ENCODE measurements around the gene SREBF2.

Gene SREBF2

GRCh38 chr22:41931701-41932269 lies 98.9 kb downstream of the SREBF2 start:
- Histone ChIP-seq H3K4me3 (no peak overlapping the region), H3K27me3 (peaks cover 0 to 16% of the 10 kb centered on the region in 2 donors), H3K4me1 (no peaks in the 10 kb centered on the region), H3K36me3 (no peaks in the 10 kb centered on the region), H3K27ac (no peak overlapping the region), H3K9me3 (no peaks in the 10 kb centered on the region)
- intact Hi-C loops (cut with DNase I; ENCODE audit: low total_unique reads): no loop called here
- DNase-seq: no peak
- TF ChIP-seq, protein P1, sequence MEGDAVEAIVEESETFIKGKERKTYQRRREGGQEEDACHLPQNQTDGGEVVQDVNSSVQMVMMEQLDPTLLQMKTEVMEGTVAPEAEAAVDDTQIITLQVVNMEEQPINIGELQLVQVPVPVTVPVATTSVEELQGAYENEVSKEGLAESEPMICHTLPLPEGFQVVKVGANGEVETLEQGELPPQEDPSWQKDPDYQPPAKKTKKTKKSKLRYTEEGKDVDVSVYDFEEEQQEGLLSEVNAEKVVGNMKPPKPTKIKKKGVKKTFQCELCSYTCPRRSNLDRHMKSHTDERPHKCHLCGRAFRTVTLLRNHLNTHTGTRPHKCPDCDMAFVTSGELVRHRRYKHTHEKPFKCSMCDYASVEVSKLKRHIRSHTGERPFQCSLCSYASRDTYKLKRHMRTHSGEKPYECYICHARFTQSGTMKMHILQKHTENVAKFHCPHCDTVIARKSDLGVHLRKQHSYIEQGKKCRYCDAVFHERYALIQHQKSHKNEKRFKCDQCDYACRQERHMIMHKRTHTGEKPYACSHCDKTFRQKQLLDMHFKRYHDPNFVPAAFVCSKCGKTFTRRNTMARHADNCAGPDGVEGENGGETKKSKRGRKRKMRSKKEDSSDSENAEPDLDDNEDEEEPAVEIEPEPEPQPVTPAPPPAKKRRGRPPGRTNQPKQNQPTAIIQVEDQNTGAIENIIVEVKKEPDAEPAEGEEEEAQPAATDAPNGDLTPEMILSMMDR (IDR thresholded peaks at IDR 0.05): no peak

DNA sequence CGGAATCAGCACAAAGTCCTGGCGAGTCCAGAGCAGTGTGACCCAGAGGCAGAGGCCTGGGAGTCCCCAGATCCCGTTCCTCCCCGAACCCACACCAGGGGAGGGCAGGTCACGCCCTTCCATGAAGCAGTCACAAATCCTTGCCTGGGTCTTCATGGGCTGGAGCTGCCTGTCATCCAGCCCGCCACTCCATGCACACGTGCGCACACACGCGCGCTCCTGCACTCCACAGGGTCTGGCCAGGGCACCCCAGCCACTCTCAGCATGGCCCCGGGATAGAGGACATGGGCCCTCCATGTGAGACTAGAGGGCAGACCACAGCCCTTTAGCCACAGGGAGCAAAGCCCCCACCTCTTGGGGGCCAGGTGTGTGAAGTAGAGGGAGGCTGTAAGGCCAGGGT lies 99.4 kb downstream of the SREBF2 start:
- no peaks in the 10 kb centered on the region for H3K9me3 ChIP-seq
- no peaks in the 10 kb centered on the region for H3K36me3 ChIP-seq
- intact Hi-C loops (cut with DNase I; ENCODE audit: low total_unique reads): no loop called here
- no peak overlapping the region for H3K4me3 ChIP-seq
- no peak overlapping the region for H3K27ac ChIP-seq
- TF ChIP-seq, protein P1 (IDR thresholded peaks at IDR 0.05): no peak
- DNase-seq: no peak
- H3K4me1 ChIP-seq: no peaks in the 10 kb centered on the region
- H3K27me3 ChIP-seq: peaks cover 0 to 10% of the 10 kb centered on the region in 2 donors

GRCh38 chr22:41933411-41934177 lies 100.7 kb downstream of the SREBF2 start:
- no peak overlapping the region for H3K27ac ChIP-seq
- H3K27me3 ChIP-seq: no peaks in the 10 kb centered on the region
- no peak for DNase-seq
- H3K9me3 ChIP-seq: no peaks in the 10 kb centered on the region
- TF ChIP-seq, protein P1 (IDR thresholded peaks at IDR 0.05): no peak
- H3K4me1 ChIP-seq: no peaks in the 10 kb centered on the region
- no peak overlapping the region for H3K4me3 ChIP-seq
- intact Hi-C loops (cut with DNase I; ENCODE audit: low total_unique reads): no loop called here
- no peaks in the 10 kb centered on the region for H3K36me3 ChIP-seq

DNA sequence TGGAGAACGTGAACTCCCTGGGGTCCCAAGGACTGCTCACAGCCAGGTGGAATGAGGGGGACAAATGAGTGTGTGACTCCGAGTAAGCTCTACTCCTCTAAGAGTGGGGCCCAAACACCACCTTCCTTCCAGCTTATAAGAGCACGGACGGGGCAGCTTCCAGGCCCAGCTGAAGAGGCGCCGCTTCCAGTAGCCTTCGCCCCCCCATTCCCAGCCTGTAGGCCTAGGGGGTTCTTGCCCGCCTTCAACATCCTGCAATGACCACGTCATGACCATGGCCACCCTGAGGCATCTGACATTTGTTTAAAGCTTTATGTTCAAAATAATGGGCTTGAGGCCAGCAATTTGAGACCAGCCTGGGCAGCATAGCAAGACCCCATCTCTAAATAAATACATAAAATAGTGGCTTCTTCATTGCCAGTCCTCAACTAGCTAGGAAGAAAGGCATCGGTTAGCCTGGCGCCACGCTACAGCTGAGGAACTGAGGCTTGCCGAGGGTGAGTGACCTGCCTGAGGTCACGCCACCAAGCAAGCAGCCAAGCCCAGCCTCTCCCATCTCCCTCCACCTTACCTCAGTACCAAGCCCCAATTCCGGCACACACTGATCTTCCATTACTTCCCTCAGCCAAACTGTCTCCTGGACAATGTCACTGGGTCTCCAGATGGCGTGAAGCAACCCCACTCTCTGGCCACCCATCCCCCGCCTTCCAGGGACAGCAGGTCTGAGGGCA lies 101.5 kb downstream of the SREBF2 start:
- Histone ChIP-seq H3K4me3 (no peak overlapping the region), H3K36me3 (no peaks in the 10 kb centered on the region), H3K27me3 (no peaks in the 10 kb centered on the region), H3K27ac (no peak overlapping the region), H3K4me1 (no peaks in the 10 kb centered on the region), H3K9me3 (no peaks in the 10 kb centered on the region)
- intact Hi-C loops (cut with DNase I; ENCODE audit: low total_unique reads): no loop called here
- no peak for DNase-seq
- TF ChIP-seq, protein P1 (IDR thresholded peaks at IDR 0.05): no peak

- Histone ChIP-seq H3K27me3 (no peaks in the 10 kb centered on the region), H3K27ac (no peak overlapping the region), H3K4me3 (no peak overlapping the region), H3K36me3 (no peaks in the 10 kb centered on the region), H3K9me3 (no peaks in the 10 kb centered on the region), H3K4me1 (no peaks in the 10 kb centered on the region)
- TF ChIP-seq, protein P1 (IDR thresholded peaks at IDR 0.05): no peak
- no peak for DNase-seq
- intact Hi-C loops (cut with DNase I; ENCODE audit: low total_unique reads): no loop called here
Observed at GRCh38 chr22:41935015-41935351, 102.1 kb downstream of the SREBF2 start.

Data from tibial artery (tissue), 4 donors.